Endothelial cell of umbilical vein (primary cell): Measurements from ENCODE around the gene THSD4. TPM values are rescaled to one million over a fixed set of nuclear protein-coding genes. Genes with fewer than 3 reads are reported as not detected.

Experiments used
- BruUV-seq: library from RNA; stranded (reverse); fragments of 400-500 nt; replicated peaks from 2 replicates; lab custom pipeline; 2021; lab: Mats Ljungman, UMichigan
- CTCF ChIA-PET: fragments of 300-600, 350-600 bp; sonication (Branson Sonifier 250); formaldehyde crosslinking; loops from one replicate; lab custom pipeline; 2021; ENCODE audit warnings: antibody characterized with exemption, inconsistent platforms; lab: Charles Lee
- POLR2A ChIA-PET: fragments of 300-600, 350-600 bp; sonication (Branson Sonifier 250); formaldehyde crosslinking; loops from one replicate; lab custom pipeline; 2021; ENCODE audit warnings: antibody characterized with exemption, inconsistent platforms; lab: Charles Lee
- DNase-seq: peaks from one replicate; pipeline ENCODE4 v3.0.0-alpha.2; 2011; ENCODE audit warnings: low read depth, low spot score
- FAIRE-seq: peaks from 2 replicates; lab custom pipeline; 2011; peaks lifted over from hg19 to GRCh38; lab: Jason Lieb, UNC
- H2AFZ ChIP-seq: 2 replicates; pipeline ENCODE4 v1.6.0; 2012; ENCODE audit warnings: low read depth, low read length, control low read depth, inconsistent platforms
- H3K27ac ChIP-seq: 2 replicates; pipeline ENCODE4 v1.5.1; 2011; ENCODE audit warnings: low read depth, mild to moderate bottlenecking, control low read depth, low read length, moderate library complexity; ENCODE audit not compliant: insufficient read depth
- H3K27me3 ChIP-seq, 2 experiments: 2 replicates each; pipeline versions ENCODE4 v1.6.0 to v1.6.1; 2011; ENCODE audit warnings: low read length in 2 of 2, mixed read lengths in 1 of 2; ENCODE audit not compliant: control insufficient read depth in 2 of 2, insufficient read depth in 2 of 2
- H3K36me3 ChIP-seq, 2 experiments: 2 replicates in 1 of 2; 3 replicates in 1 of 2; pipeline ENCODE4 v1.5.1; 2011; ENCODE audit warnings: low read length in 2 of 2, mild to moderate bottlenecking in 1 of 2, moderate library complexity in 1 of 2; ENCODE audit not compliant: control insufficient read depth in 2 of 2, insufficient read depth in 2 of 2; ENCODE audit errors: extremely low read depth in 1 of 2
- H3K4me1 ChIP-seq: 3 replicates; pipeline ENCODE4 v1.5.1; 2011; ENCODE audit warnings: mild to moderate bottlenecking, low read length; ENCODE audit not compliant: control insufficient read depth, insufficient read depth; ENCODE audit errors: extremely low read depth
- H3K4me2 ChIP-seq: 2 replicates; pipeline ENCODE4 v1.6.1; 2011; ENCODE audit warnings: low read length, control low read depth, mixed read lengths; ENCODE audit not compliant: insufficient read depth
- H3K4me3 ChIP-seq, 3 experiments: fragments of 200-600 bp in 1 of 3; sonication (generic), shearing (Covaris generic) in 1 of 3; replicated peaks in 1 of 3; 2 replicates each; pipeline ENCODE4 v1.5.1; 2011 to 2016; ENCODE audit warnings: control low read depth in 3 of 3, low read length in 3 of 3, mild to moderate bottlenecking in 2 of 3, inconsistent platforms in 1 of 3, low read depth in 1 of 3, moderate library complexity in 1 of 3; ENCODE audit not compliant: insufficient read depth in 1 of 3
- H3K79me2 ChIP-seq: 2 replicates; pipeline ENCODE4 v1.6.0; 2012; ENCODE audit warnings: low read length, inconsistent platforms; ENCODE audit not compliant: control insufficient read depth, insufficient read depth
- H3K9ac ChIP-seq: replicated peaks from 2 replicates; pipeline ENCODE3; 2011; ENCODE audit warnings: low read length, control low read depth; ENCODE audit not compliant: insufficient read depth; ENCODE audit errors: extremely low read depth
- H3K9me1 ChIP-seq: replicated peaks from 3 replicates; pipeline ENCODE4 v1.6.0; 2011; ENCODE audit warnings: mild to moderate bottlenecking, low read length; ENCODE audit not compliant: control insufficient read depth, insufficient read depth; ENCODE audit errors: extremely low read depth
- H3K9me3 ChIP-seq: replicated peaks from 2 replicates; pipeline ENCODE4 v1.5.1; 2012; ENCODE audit warnings: low read length, inconsistent platforms; ENCODE audit not compliant: control insufficient read depth, insufficient read depth
- H4K20me1 ChIP-seq: replicated peaks from 2 replicates; pipeline ENCODE3; 2011; ENCODE audit warnings: mild to moderate bottlenecking, low read length; ENCODE audit not compliant: control insufficient read depth, insufficient read depth; ENCODE audit errors: extremely low read depth
- EZH2 ChIP-seq: IDR thresholded peaks from 2 replicates; pipeline ENCODE4 v1.6.1; 2012; ENCODE audit warnings: borderline replicate concordance, low read depth, mild to moderate bottlenecking, moderate library complexity, low read length, inconsistent platforms; ENCODE audit not compliant: severe bottlenecking
- FOS ChIP-seq: IDR thresholded peaks from 2 replicates; pipeline ENCODE4 v1.6.1; 2011; ENCODE audit warnings: mild to moderate bottlenecking, low read length, moderate library complexity, borderline replicate concordance; ENCODE audit not compliant: insufficient read depth
- GATA2 ChIP-seq: IDR thresholded peaks from 2 replicates; pipeline ENCODE4 v1.7.0; 2011; ENCODE audit warnings: low read depth, mild to moderate bottlenecking, moderate library complexity, mixed read lengths, low read length; ENCODE audit not compliant: insufficient read length, insufficient read depth
- JUN ChIP-seq: IDR thresholded peaks from 2 replicates; pipeline ENCODE4 v1.6.1; 2011; ENCODE audit warnings: borderline replicate concordance, low read depth; ENCODE audit not compliant: insufficient read length, insufficient read depth
- MAX ChIP-seq: IDR thresholded peaks from 2 replicates; pipeline ENCODE4 v1.6.1; 2011; ENCODE audit not compliant: insufficient read depth, insufficient read length
- MYC ChIP-seq: IDR thresholded peaks from one replicate; pipeline ENCODE4 v1.6.1; 2011; ENCODE audit warnings: mild to moderate bottlenecking, low read depth, low read length
- POLR2A ChIP-seq: IDR thresholded peaks from 2 replicates; pipeline ENCODE4 v1.6.1; 2012; ENCODE audit warnings: low read depth, mild to moderate bottlenecking, control low read depth, low read length
- POLR2AphosphoS5 ChIP-seq: IDR thresholded peaks from 2 replicates; pipeline ENCODE4 v1.6.1; 2012; ENCODE audit warnings: low read depth, mild to moderate bottlenecking, control low read depth, low read length, moderate library complexity; ENCODE audit not compliant: insufficient read depth
- dilution Hi-C: fragments of 300-500 bp; cut with MboI; formaldehyde crosslinking; loops from one replicate; pipeline ENCODE4 v1.15.0; 2019; ENCODE audit warnings: low sequenced_read_pairs; ENCODE audit not compliant: extremely low pct_ligation_motif_present
- intact Hi-C: fragments of 100-400 bp; cut with micrococcal nuclease; formaldehyde crosslinking; loops from one replicate; pipeline ENCODE4 v1.10.0; 2022
- polyA plus RNA-seq, 4 experiments: library from polyadenylated mRNA; depleted of rRNA in 3 of 4; stranded (reverse) in 3 of 4; unstranded in 1 of 4; fragments of >200 nt; gene quantifications; 2 replicates each; pipeline versions ENCODE4 v1.2.1 to v1.2.3, GENCODE V29; 2011 to 2012; ENCODE audit warnings: missing spikeins in 1 of 4
- total RNA-seq: library from RNA; stranded (reverse); gene quantifications from 2 replicates; pipeline ENCODE4 v1.2.3, GENCODE V29; 2021

THSD4 gene
- total and polyA plus RNA-seq, 2 donors (not counting 3 experiments of a cell fraction or from before 2014, with no cell fraction given), result 9.9 to 25.4 TPM

DNA sequence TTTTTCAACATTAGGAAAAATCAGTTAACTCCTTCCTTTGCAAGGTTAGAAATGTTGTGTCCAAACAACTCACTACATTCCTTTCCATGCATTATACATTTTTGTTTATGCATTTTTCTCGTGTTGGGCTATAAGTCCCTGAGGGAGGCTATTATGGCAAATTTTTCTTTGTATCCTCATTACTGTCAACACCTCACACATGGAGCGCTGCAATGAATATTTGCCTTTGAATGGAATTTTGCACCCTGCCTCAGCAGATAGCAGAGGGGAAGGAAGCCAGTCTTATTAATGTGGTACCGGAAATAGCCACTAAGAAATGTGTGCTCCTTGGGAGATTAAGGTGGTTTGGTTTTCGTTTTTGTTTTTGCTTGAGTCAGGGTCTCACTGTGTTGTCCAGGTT is 134.7 kb downstream of the THSD4 start:
- ChIA-PET POLR2A (no interaction called here), CTCF (interaction anchor here (0.8 kb wide), 1 partner anchor 135 kb away, joined by 3 read pairs; the partner anchor contains the start of gene THSD4)
- Histone ChIP-seq H4K20me1 (no peaks in the 10 kb centered on the region), H3K9me3 (no peaks in the 10 kb centered on the region), H3K27ac (no peak overlapping the region), H3K4me2 (no peak overlapping the region), H3K4me1 (peaks cover 31% of the 10 kb centered on the region), H2AFZ (no peak overlapping the region), H3K79me2 (no peaks in the 10 kb centered on the region), H3K9ac (no peak overlapping the region), H3K9me1 (no peaks in the 10 kb centered on the region), H3K27me3 (no peaks in the 10 kb centered on the region), H3K4me3 (no peak overlapping the region), H3K36me3 (no peaks in the 10 kb centered on the region)
- no TSS peak for BruUV-seq
- TF ChIP-seq MYC, result no peak
- TF ChIP-seq GATA2, result peak; percentile 39
- TF ChIP-seq POLR2AphosphoS5, result no peak
- dilution Hi-C loops, result no loop called here
- FAIRE-seq (peak; percentile 12), DNase-seq (peak; percentile 36)
- intact Hi-C loops, result loop anchor here (1.0 to 5.0 kb wide), 2 partner anchors 45 to 123 kb away; no protein-coding TSS in a partner anchor

DNA sequence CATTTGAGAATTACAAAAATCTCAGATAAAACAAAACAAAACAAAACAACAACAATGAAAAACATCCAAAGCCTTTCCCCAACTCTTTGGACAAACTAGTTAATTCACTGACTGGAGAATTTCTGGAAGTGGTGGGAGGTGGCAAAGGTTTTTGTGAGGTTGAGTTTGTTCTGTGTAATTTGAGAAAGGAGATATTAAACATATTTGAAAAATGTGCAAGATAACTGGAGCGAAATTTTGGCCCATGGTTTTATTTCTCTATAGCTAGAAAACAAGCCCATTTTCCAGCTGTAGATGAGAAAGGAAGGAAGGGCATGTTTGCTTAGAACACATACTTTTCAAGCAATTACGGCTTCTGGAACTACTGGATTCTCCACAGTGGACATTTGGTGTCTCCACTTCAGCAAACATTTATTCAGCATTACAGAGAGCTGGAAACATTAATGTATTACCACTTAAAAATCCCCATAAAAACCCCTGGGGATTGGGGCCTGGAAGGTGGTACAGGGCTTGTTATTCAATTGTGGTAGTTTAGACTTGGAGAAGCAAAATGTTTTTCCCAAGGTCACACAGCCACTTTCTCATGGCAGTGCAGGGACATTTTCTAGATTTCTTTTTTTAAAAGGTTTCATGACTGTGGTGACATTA is 135.8 kb downstream of the THSD4 start:
- no peak overlapping the region for H3K4me3 ChIP-seq
- CTCF ChIA-PET, result interaction anchor here (1.1 to 1.7 kb wide), 5 partner anchors 14 to 190 kb away, joined by 3 to 5 read pairs (median 4); partner anchors contain the start of gene THSD4
- peak overlapping the region; percentile 60 for H3K27ac ChIP-seq
- H3K4me2 ChIP-seq, result peak overlapping the region; percentile 51
- H4K20me1 ChIP-seq, result no peaks in the 10 kb centered on the region
- no peak overlapping the region for H3K9ac ChIP-seq
- no peaks in the 10 kb centered on the region for H3K79me2 ChIP-seq
- H2AFZ ChIP-seq, result peak overlapping the region; percentile 32
- intact Hi-C loops, result loop anchor here (1.0 to 5.0 kb wide), 2 partner anchors 44 to 124 kb away; no protein-coding TSS in a partner anchor
- peak; percentile 52 for DNase-seq
- no peaks in the 10 kb centered on the region for H3K9me1 ChIP-seq
- H3K9me3 ChIP-seq, result no peaks in the 10 kb centered on the region
- POLR2A ChIA-PET, result no interaction called here
- peak; percentile 82 for FAIRE-seq
- peaks cover 31% of the 10 kb centered on the region for H3K4me1 ChIP-seq
- TF ChIP-seq POLR2A (no peak), MYC (no peak), EZH2 (no peak), JUN (no peak), FOS (no peak), MAX (no peak)
- dilution Hi-C loops, result no loop called here
- BruUV-seq, result no TSS peak
- H3K27me3 ChIP-seq, result no peaks in the 10 kb centered on the region
- no peaks in the 10 kb centered on the region for H3K36me3 ChIP-seq
